Measurements from ENCODE around the gene UBXN10. TPM values are rescaled to one million over a fixed set of nuclear protein-coding genes. Genes with fewer than 3 reads are reported as not detected.
"Not testable (repeated sequence)": the region's sequence is repeated elsewhere in the genome, so short reads cannot be mapped to it uniquely, and the experiment has no call there.

The UBXN10 gene
- total and polyA plus RNA-seq, 11 donors: 0.14 to 2.6 (median 1.1) TPM

GRCh38 chr1:20227704-20228103 is 41.8 kb downstream of the UBXN10 start:
- Histone ChIP-seq H3K9me3 (no peaks in the 10 kb centered on the region), H3K27ac (no peak overlapping the region), H3K27me3 (peaks cover 0 to 60% (median 10%) of the 10 kb centered on the region in 9 donors), H3K4me3 (no peak overlapping the region), H3K4me1 (no peaks in the 10 kb centered on the region), H3K36me3 (no peaks in the 10 kb centered on the region)
- DNase-seq (no peak), ATAC-seq (no peak)
- WGBS, 4 donors: 57 to 64% (median 62%) methylated on average over 4 of the region's 4 CpGs
- intact Hi-C loops (cut with DNase I): loop anchor here in 3 of 10 donors (5.0 to 10.0 kb wide), 3 partner anchors 127 to 145 kb away; no protein-coding TSS in a partner anchor
- TF ChIP-seq POLR2A (IDR thresholded peaks at IDR 0.05) (no peak), CTCF (IDR thresholded peaks at IDR 0.05) (no peak)

- no peak for TF ChIP-seq CTCF (IDR thresholded peaks at IDR 0.05)
- TF ChIP-seq POLR2A (IDR thresholded peaks at IDR 0.05): no peak
- 74 to 86% (median 82%) methylated on average over 11 of the region's 11 CpGs for WGBS, 4 donors
- no peak for DNase-seq
- H3K27ac ChIP-seq: no peak overlapping the region
- H3K36me3 ChIP-seq: no peaks in the 10 kb centered on the region
- intact Hi-C loops (cut with DNase I): loop anchor here in 3 of 10 donors (5.0 to 10.0 kb wide), 3 partner anchors 126 to 144 kb away; no protein-coding TSS in a partner anchor
- H3K4me3 ChIP-seq: no peak overlapping the region
- peaks cover 0 to 63% (median 10%) of the 10 kb centered on the region in 9 donors for H3K27me3 ChIP-seq
- no peaks in the 10 kb centered on the region for H3K4me1 ChIP-seq
- ATAC-seq: no peak
- no peaks in the 10 kb centered on the region for H3K9me3 ChIP-seq
These were observed 42.5 kb downstream of the UBXN10 start for GRCh38 chr1:20228314-20228825.

DNA sequence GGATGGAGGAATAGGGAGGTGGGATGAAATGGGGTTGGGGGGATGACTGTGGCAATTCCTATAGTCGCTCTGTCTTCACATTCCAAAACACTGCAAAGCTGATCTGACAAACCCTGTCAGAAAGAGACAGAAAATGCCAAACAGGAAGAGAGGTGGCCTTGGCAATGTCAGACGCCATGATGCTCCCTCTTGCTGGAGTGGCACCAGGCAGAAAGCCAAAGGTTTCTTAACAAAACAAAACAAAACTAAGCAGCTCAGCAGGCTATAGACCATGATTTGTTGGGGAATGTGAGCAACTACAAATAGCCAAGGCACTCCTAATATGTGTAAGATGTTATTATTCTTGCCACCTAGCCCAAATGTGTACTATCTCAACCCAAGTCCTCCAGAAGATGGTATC is 43.3 kb downstream of the UBXN10 start:
- intact Hi-C loops (cut with DNase I): loop anchor here in 3 of 10 donors (5.0 to 10.0 kb wide), 3 partner anchors 126 to 143 kb away; no protein-coding TSS in a partner anchor
- TF ChIP-seq POLR2A (IDR thresholded peaks at IDR 0.05) (no peak), CTCF (IDR thresholded peaks at IDR 0.05) (no peak)
- DNase-seq: no peak

DNA sequence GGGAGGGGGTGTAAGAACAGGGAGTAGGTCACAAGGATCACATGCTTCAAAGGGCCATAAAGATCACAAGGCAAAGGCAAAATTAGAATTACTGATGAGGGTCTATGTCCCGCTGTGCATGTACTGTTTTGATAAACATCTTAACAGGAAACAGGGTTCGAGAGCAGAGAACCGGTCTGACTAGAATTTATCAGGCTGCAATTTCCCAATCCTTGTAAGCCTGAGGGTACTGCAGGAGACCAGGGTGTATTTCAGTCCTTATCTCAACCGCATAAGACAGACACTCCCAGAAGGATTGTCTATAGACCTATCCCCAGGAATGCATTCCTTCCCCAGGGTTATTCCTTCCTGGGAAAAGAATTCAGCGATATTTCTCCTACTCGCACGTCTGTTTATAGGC is 46.7 kb downstream of the UBXN10 start:
- not testable (repeated sequence) for DNase-seq, H3K9me3 ChIP-seq, ATAC-seq, H3K4me3 ChIP-seq, H3K4me1 ChIP-seq, H3K27ac ChIP-seq, H3K36me3 ChIP-seq
- H3K27me3 ChIP-seq: peaks cover 0 to 51% (median 12%) of the 10 kb centered on the region in 9 donors
- intact Hi-C loops (cut with DNase I): loop anchor here in 2 of 10 donors (5.0 to 10.0 kb wide), 3 partner anchors 132 to 260 kb away; no protein-coding TSS in a partner anchor
- 28 to 33% (median 32%) methylated on average over 7 of the region's 7 CpGs for WGBS, 4 donors

More for the DNA sequence above, 43.3 kb downstream of the UBXN10 start:
- Histone ChIP-seq H3K4me3 (no peak overlapping the region), H3K36me3 (no peaks in the 10 kb centered on the region), H3K27me3 (peaks cover 0 to 67% (median 10%) of the 10 kb centered on the region in 9 donors), H3K4me1 (peaks cover 0 to 3% (median 0%) of the 10 kb centered on the region in 12 donors), H3K9me3 (no peaks in the 10 kb centered on the region), H3K27ac (no peak overlapping the region)
- WGBS, 4 donors: 56 to 69% (median 62%) methylated on average over 2 of the region's 2 CpGs
- ATAC-seq: no peak
